HEK293T (cell line): ENCODE results near the gene FKRP.

ENCODE experiments used
- CTCF ChIA-PET: fragments of 350-600 bp; formaldehyde crosslinking; extraction: SDS; loops from one replicate; lab custom pipeline; 2021; ENCODE audit warnings: antibody characterized with exemption, inconsistent platforms; lab: Yijun Ruan, JAX
- POLR2A ChIA-PET: fragments of 350-600 bp; formaldehyde crosslinking; extraction: SDS; loops from one replicate; lab custom pipeline; 2020; ENCODE audit warnings: antibody characterized with exemption, inconsistent platforms; lab: Yijun Ruan, JAX
- DNase-seq: peaks from one replicate; pipeline ENCODE4 v3.0.0; 2012; ENCODE audit warnings: mixed read lengths; ENCODE audit errors: extremely low spot score
- ARNT ChIP-seq: fragments of 450-650 bp; IDR thresholded peaks from 2 replicates; pipeline ENCODE4 v1.6.1; 2017; ENCODE audit warnings: mild to moderate bottlenecking
- BHLHE40 ChIP-seq: fragments of 450-650 bp; IDR thresholded peaks from 2 replicates; pipeline ENCODE4 v1.6.1; 2016; ENCODE audit warnings: mild to moderate bottlenecking, moderate library complexity, borderline replicate concordance
- CTBP1 ChIP-seq: fragments of 450-650 bp; IDR thresholded peaks from 2 replicates; pipeline ENCODE4 v1.6.1; 2016; ENCODE audit warnings: borderline replicate concordance
- ELF4 ChIP-seq: fragments of 450-650 bp; IDR thresholded peaks from 2 replicates; pipeline ENCODE4 v1.6.1; 2017; ENCODE audit warnings: antibody characterized with exemption
- FOXA1 ChIP-seq: fragments of 450-650 bp; IDR thresholded peaks from 2 replicates; pipeline ENCODE4 v1.6.1; 2016; ENCODE audit warnings: mild to moderate bottlenecking
- FOXM1 ChIP-seq: fragments of 450-650 bp; IDR thresholded peaks from 2 replicates; pipeline ENCODE4 v1.6.1; 2017; ENCODE audit warnings: mild to moderate bottlenecking, borderline replicate concordance
- HDGF ChIP-seq: fragments of 450-650 bp; IDR thresholded peaks from 2 replicates; pipeline ENCODE4 v1.6.1; 2017; ENCODE audit warnings: antibody characterized with exemption, borderline replicate concordance
- L3MBTL2 ChIP-seq: fragments of 450-650 bp; conservative IDR thresholded peaks from 2 replicates; pipeline ENCODE4 v1.6.1; 2016; ENCODE audit warnings: mild to moderate bottlenecking
- LEF1 ChIP-seq: fragments of 450-650 bp; IDR thresholded peaks from 2 replicates; pipeline ENCODE4 v1.6.1; 2017; ENCODE audit warnings: mild to moderate bottlenecking, borderline replicate concordance
- NFRKB ChIP-seq: fragments of 450-650 bp; IDR thresholded peaks from 2 replicates; pipeline ENCODE4 v1.6.1; 2016; ENCODE audit warnings: mild to moderate bottlenecking, moderate library complexity
- PKNOX1 ChIP-seq: fragments of 450-650 bp; IDR thresholded peaks from 2 replicates; pipeline ENCODE4 v1.6.1; 2016
- SP1 ChIP-seq: fragments of 450-650 bp; IDR thresholded peaks from 2 replicates; pipeline ENCODE4 v1.6.1; 2017
- SUZ12 ChIP-seq: fragments of 450-650 bp; IDR thresholded peaks from 2 replicates; pipeline ENCODE4 v1.6.1; 2016; ENCODE audit warnings: mild to moderate bottlenecking
- TARDBP ChIP-seq: fragments of 450-650 bp; IDR thresholded peaks from 2 replicates; pipeline ENCODE4 v1.6.1; 2016
- ZNF384 ChIP-seq: fragments of 450-650 bp; IDR thresholded peaks from 2 replicates; pipeline ENCODE4 v1.6.1; 2016

FKRP gene

GRCh38 chr19:46785054-46785979 is 39.5 kb downstream of the FKRP start:
- TF ChIP-seq FOXA1 (no peak), TARDBP (no peak), ARNT (no peak), ZNF384 (no peak), SUZ12 (no peak), CTBP1 (no peak), NFRKB (no peak), L3MBTL2 (no peak; the same call in 1 of the 2 replicates)
- POLR2A ChIA-PET, result interaction anchor here (0.5 to 4.5 kb wide), 24 partner anchors 7 to 130 kb away, joined by 3 to 35 read pairs (median 3); partner anchors contain the start of gene AP2S1
- CTCF ChIA-PET, result interaction anchor here (0.5 to 1.2 kb wide), 4 partner anchors 18 to 30 kb away, joined by 3 to 5 read pairs (median 4); no protein-coding TSS in a partner anchor
- DNase-seq, result no peak

GRCh38 chr19:46785980-46786235 is 40.1 kb downstream of the FKRP start:
- CTCF ChIA-PET, result interaction anchor here (0.5 to 0.9 kb wide), 3 partner anchors 19 to 321 kb away, joined by 3 to 4 read pairs (median 3); no protein-coding TSS in a partner anchor
- POLR2A ChIA-PET, result interaction anchor here (0.5 to 4.5 kb wide), 12 partner anchors 8 to 131 kb away, joined by 3 to 35 read pairs (median 6); partner anchors contain the start of gene AP2S1
- no peak for DNase-seq
- TF ChIP-seq SP1, result no peak
- peak; percentile 90 for TF ChIP-seq ZNF384

- TF ChIP-seq L3MBTL2, result peak; percentile 82
- TF ChIP-seq CTBP1, result peak; percentile 39; the same call in 1 of the 2 replicates
- peak; percentile 53 for TF ChIP-seq PKNOX1
- no peak; the same call in 1 of the 2 replicates for TF ChIP-seq ELF4
- TF ChIP-seq HDGF, result 0 out of 2 replicates have a peak, but pooled peaks have one; percentile 71
These were observed 40.6 kb downstream of the FKRP start for GRCh38 chr19:46786236-46787039.

GRCh38 chr19:46787040-46787330 is 41.1 kb downstream of the FKRP start:
- POLR2A ChIA-PET, result interaction anchor here (0.7 to 4.5 kb wide), 12 partner anchors 10 to 54 kb away, joined by 3 to 35 read pairs (median 4); no protein-coding TSS in a partner anchor
- CTCF ChIA-PET, result interaction anchor here (0.8 kb wide), 1 partner anchor 18 kb away, joined by 3 read pairs; no protein-coding TSS in a partner anchor
- no peak for DNase-seq
- TF ChIP-seq L3MBTL2 (0 out of 2 replicates have a peak, but pooled peaks have one; percentile 57), CTBP1 (no peak)

More at GRCh38 chr19:46786236-46787039, 40.6 kb downstream of the FKRP start:
- ChIA-PET CTCF (interaction anchor here (0.5 to 0.9 kb wide), 3 partner anchors 20 to 321 kb away, joined by 3 to 4 read pairs (median 3); no protein-coding TSS in a partner anchor), POLR2A (interaction anchor here (0.5 to 4.5 kb wide), 13 partner anchors 8 to 131 kb away, joined by 3 to 35 read pairs (median 6); partner anchors contain the start of gene AP2S1)
- peak; percentile 41 for DNase-seq

- peak; percentile 46 for DNase-seq
- ChIA-PET CTCF (interaction anchor here (0.6 to 0.8 kb wide), 2 partner anchors 18 to 22 kb away, joined by 3 to 4 read pairs; no protein-coding TSS in a partner anchor), POLR2A (interaction anchor here (0.6 to 4.5 kb wide), 24 partner anchors 10 to 923 kb away, joined by 3 to 35 read pairs (median 4); partner anchors contain the start of genes AP2S1 and SAE1)
These were observed 41.7 kb downstream of the FKRP start for GRCh38 chr19:46787331-46788261.

More at GRCh38 chr19:46787331-46788261, 41.7 kb downstream of the FKRP start:
- TF ChIP-seq HDGF, result no peak
- no peak; the same call in none of the 2 replicates for TF ChIP-seq L3MBTL2
- no peak for TF ChIP-seq BHLHE40
- no peak for TF ChIP-seq ZNF384
- TF ChIP-seq NFRKB, result no peak
- no peak for TF ChIP-seq FOXM1
- TF ChIP-seq SUZ12, result no peak
- no peak for TF ChIP-seq PKNOX1
- TF ChIP-seq LEF1, result no peak
